MM.1S (cell line): ENCODE measurements around the gene ZBTB46.

Experiments
- DNase-seq: peaks from one replicate; pipeline ENCODE4 v3.0.0-alpha.2; 2015
- H2AFZ ChIP-seq: fragments of 300-600 bp; sonication (generic); 2 replicates; pipeline ENCODE4 v1.6.0; 2016; ENCODE audit warnings: antibody characterized with exemption, low read length
- H3F3A ChIP-seq: fragments of 300-600 bp; sonication (generic); 2 replicates; pipeline ENCODE4 v1.6.1; 2016; ENCODE audit warnings: mild to moderate bottlenecking, antibody characterized with exemption, low read length, moderate library complexity, mixed read lengths; ENCODE audit not compliant: insufficient read depth
- H3K27ac ChIP-seq: fragments of 300-600 bp; sonication (generic); 2 replicates; pipeline ENCODE4 v1.5.1; 2016; ENCODE audit warnings: mild to moderate bottlenecking, low read length
- H3K27me3 ChIP-seq: fragments of 300-600 bp; sonication (generic); replicated peaks from 2 replicates; pipeline ENCODE4 v1.6.0; 2016; ENCODE audit warnings: low read length; ENCODE audit not compliant: insufficient read depth
- H3K36me3 ChIP-seq: fragments of 300-600 bp; sonication (generic); replicated peaks from 2 replicates; pipeline ENCODE4 v1.6.1; 2016; ENCODE audit warnings: mild to moderate bottlenecking, low read length, mixed read lengths; ENCODE audit not compliant: insufficient read depth
- H3K4me1 ChIP-seq: fragments of 300-600 bp; sonication (generic); 2 replicates; pipeline ENCODE4 v1.6.1; 2016; ENCODE audit warnings: low read length, mixed read lengths
- H3K4me2 ChIP-seq: fragments of 300-600 bp; sonication (generic); 2 replicates; pipeline ENCODE4 v1.6.0; 2016; ENCODE audit warnings: low read depth, low read length
- H3K4me3 ChIP-seq: fragments of 300-600 bp; sonication (generic); 2 replicates; pipeline ENCODE4 v1.5.1; 2016; ENCODE audit warnings: low read length, mixed read lengths
- H3K79me2 ChIP-seq: fragments of 300-600 bp; sonication (generic); 2 replicates; pipeline ENCODE4 v1.6.1; 2016; ENCODE audit warnings: mixed run types, low read length, mixed read lengths
- H3K9ac ChIP-seq: fragments of 300-600 bp; sonication (generic); 2 replicates; pipeline ENCODE4 v1.6.1; 2016; ENCODE audit warnings: low read length, mixed read lengths
- H3K9me2 ChIP-seq: fragments of 300-600 bp; sonication (generic); replicated peaks from 2 replicates; pipeline ENCODE4 v1.6.1; 2016; ENCODE audit warnings: mild to moderate bottlenecking, low read length, mixed read lengths; ENCODE audit not compliant: insufficient read depth
- H3K9me3 ChIP-seq: fragments of 300-600 bp; sonication (generic); replicated peaks from 2 replicates; pipeline ENCODE4 v1.6.1; 2016; ENCODE audit warnings: mild to moderate bottlenecking, low read length, mixed read lengths; ENCODE audit not compliant: insufficient read depth
- H4K20me1 ChIP-seq: fragments of 300-600 bp; sonication (generic); 2 replicates; pipeline ENCODE4 v1.6.1; 2016; ENCODE audit warnings: mild to moderate bottlenecking, low read length, moderate library complexity, mixed read lengths; ENCODE audit not compliant: insufficient read depth
- EZH2 ChIP-seq: fragments of 300-600 bp; sonication (generic); optimal IDR thresholded peaks from 2 replicates; pipeline ENCODE3; 2017; ENCODE audit warnings: low read depth, mild to moderate bottlenecking, antibody characterized with exemption, low read length, mixed read lengths
- EZH2phosphoT487 ChIP-seq: fragments of 300-600 bp; sonication (generic); IDR thresholded peaks from 2 replicates; pipeline ENCODE4 v1.6.1; 2018; ENCODE audit warnings: antibody characterized with exemption, low read length
- TF ChIP-seq, protein P1 (sequence below): fragments of 300-600 bp; sonication (generic); IDR thresholded peaks from 2 replicates; pipeline ENCODE4 v1.5.1; 2016; ENCODE audit warnings: antibody characterized with exemption, low read length, mixed read lengths

The ZBTB46 gene

DNA sequence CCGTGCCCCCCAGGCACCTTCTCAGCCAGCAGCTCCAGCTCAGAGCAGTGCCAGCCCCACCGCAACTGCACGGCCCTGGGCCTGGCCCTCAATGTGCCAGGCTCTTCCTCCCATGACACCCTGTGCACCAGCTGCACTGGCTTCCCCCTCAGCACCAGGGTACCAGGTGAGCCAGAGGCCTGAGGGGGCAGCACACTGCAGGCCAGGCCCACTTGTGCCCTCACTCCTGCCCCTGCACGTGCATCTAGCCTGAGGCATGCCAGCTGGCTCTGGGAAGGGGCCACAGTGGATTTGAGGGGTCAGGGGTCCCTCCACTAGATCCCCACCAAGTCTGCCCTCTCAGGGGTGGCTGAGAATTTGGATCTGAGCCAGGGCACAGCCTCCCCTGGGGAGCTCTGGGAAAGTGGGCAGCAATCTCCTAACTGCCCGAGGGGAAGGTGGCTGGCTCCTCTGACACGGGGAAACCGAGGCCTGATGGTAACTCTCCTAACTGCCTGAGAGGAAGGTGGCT lies 133.7 kb downstream of the ZBTB46 start:
- Histone ChIP-seq H3K27ac (no peak overlapping the region), H3K79me2 (no peaks in the 10 kb centered on the region), H2AFZ (no peak overlapping the region), H3K9me3 (no peaks in the 10 kb centered on the region), H3F3A (no peaks in the 10 kb centered on the region; the same call in 1 of the 2 replicates), H3K4me1 (no peaks in the 10 kb centered on the region), H3K27me3 (no peaks in the 10 kb centered on the region), H4K20me1 (no peaks in the 10 kb centered on the region), H3K9ac (no peak overlapping the region), H3K36me3 (no peaks in the 10 kb centered on the region), H3K9me2 (no peaks in the 10 kb centered on the region), H3K4me2 (no peak overlapping the region), H3K4me3 (no peak overlapping the region)
- no peak for DNase-seq
- TF ChIP-seq, protein P1, sequence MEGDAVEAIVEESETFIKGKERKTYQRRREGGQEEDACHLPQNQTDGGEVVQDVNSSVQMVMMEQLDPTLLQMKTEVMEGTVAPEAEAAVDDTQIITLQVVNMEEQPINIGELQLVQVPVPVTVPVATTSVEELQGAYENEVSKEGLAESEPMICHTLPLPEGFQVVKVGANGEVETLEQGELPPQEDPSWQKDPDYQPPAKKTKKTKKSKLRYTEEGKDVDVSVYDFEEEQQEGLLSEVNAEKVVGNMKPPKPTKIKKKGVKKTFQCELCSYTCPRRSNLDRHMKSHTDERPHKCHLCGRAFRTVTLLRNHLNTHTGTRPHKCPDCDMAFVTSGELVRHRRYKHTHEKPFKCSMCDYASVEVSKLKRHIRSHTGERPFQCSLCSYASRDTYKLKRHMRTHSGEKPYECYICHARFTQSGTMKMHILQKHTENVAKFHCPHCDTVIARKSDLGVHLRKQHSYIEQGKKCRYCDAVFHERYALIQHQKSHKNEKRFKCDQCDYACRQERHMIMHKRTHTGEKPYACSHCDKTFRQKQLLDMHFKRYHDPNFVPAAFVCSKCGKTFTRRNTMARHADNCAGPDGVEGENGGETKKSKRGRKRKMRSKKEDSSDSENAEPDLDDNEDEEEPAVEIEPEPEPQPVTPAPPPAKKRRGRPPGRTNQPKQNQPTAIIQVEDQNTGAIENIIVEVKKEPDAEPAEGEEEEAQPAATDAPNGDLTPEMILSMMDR = no peak
- TF ChIP-seq EZH2phosphoT487 (no peak), EZH2 (no peak)

DNA sequence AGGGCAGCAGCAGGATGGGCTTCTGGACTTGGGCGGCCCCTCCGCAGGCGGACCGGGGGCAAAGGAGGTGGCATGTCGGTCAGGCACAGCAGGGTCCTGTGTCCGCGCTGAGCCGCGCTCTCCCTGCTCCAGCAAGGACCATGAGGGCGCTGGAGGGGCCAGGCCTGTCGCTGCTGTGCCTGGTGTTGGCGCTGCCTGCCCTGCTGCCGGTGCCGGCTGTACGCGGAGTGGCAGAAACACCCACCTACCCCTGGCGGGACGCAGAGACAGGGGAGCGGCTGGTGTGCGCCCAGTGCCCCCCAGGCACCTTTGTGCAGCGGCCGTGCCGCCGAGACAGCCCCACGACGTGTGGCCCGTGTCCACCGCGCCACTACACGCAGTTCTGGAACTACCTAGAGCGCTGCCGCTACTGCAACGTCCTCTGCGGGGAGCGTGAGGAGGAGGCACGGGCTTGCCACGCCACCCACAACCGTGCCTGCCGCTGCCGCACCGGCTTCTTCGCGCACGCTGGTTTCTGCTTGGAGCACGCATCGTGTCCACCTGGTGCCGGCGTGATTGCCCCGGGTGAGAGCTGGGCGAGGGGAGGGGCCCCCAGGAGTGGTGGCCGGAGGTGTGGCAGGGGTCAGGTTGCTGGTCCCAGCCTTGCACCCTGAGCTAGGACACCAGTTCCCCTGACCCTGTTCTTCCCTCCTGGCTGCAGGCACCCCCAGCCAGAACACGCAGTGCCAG lies 134.3 kb downstream of the ZBTB46 start, which contains the start of gene TNFRSF6B:
Gene TNFRSF6B, plus strand, starts transcription at position 25 of the 729 bp plus-strand sequence. Its CDS starts 116 bp downstream, at position 141.
- no peak within 1 kb of the TSS for H2AFZ ChIP-seq
- no peaks in the 10 kb centered on the region for H3K79me2 ChIP-seq
- no peaks in the 10 kb centered on the region for H3K27me3 ChIP-seq
- H3K9ac ChIP-seq = no peak within 1 kb of the TSS
- H3K4me1 ChIP-seq = no peaks in the 10 kb centered on the region
- no peaks in the 10 kb centered on the region for H3K9me2 ChIP-seq
- H3K4me2 ChIP-seq = no peak within 1 kb of the TSS
- no peaks in the 10 kb centered on the region for H3K9me3 ChIP-seq
- H3K4me3 ChIP-seq = no peak within 1 kb of the TSS
- no peaks in the 10 kb centered on the region; the same call in 1 of the 2 replicates for H3F3A ChIP-seq
- no peak within 1 kb of the TSS for H3K27ac ChIP-seq
- H4K20me1 ChIP-seq = no peaks in the 10 kb centered on the region
- TF ChIP-seq, protein P1 = no peak
- no peak for TF ChIP-seq EZH2
- no peak for DNase-seq
- H3K36me3 ChIP-seq = no peaks in the 10 kb centered on the region

DNA sequence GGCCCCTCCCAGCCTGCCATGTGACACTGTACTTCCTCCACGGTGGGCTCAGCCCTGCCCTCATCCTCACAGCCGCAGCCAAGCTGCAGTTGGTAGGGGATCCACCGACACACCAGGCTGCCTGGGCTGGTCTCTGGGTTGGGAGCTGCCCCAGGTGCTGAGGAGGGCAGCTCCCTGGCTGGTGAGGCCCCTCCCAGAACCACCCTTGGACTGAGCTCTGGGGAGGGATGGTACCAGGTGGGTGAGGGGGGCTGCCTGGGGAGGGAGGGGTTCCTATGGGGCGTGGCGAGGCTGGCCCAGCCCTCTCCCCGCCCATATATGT lies 134.8 kb downstream of the ZBTB46 start:
- Histone ChIP-seq H3K36me3 (no peaks in the 10 kb centered on the region), H3K79me2 (no peaks in the 10 kb centered on the region), H3K9ac (no peak overlapping the region), H3K4me1 (no peaks in the 10 kb centered on the region), H3K9me2 (no peaks in the 10 kb centered on the region), H3F3A (no peaks in the 10 kb centered on the region; the same call in 1 of the 2 replicates), H3K27ac (no peak overlapping the region), H2AFZ (no peak overlapping the region), H3K9me3 (no peaks in the 10 kb centered on the region), H3K27me3 (no peaks in the 10 kb centered on the region), H3K4me3 (no peak overlapping the region), H4K20me1 (no peaks in the 10 kb centered on the region), H3K4me2 (no peak overlapping the region)
- DNase-seq = no peak
- TF ChIP-seq, protein P1 = no peak
- no peak for TF ChIP-seq EZH2phosphoT487
- TF ChIP-seq EZH2 = no peak
